Measurements from ENCODE around the gene HSPA1A. TPM values are rescaled to one million over a fixed set of nuclear protein-coding genes. Genes with fewer than 3 reads are reported as not detected.
A peak's percentile ranks its signal among the peaks of the same experiment; 100 is the strongest.

Gene HSPA1A
- total RNA-seq, 2 experiments from 2014 or later, result 8.1 to 9.8 TPM

DNA sequence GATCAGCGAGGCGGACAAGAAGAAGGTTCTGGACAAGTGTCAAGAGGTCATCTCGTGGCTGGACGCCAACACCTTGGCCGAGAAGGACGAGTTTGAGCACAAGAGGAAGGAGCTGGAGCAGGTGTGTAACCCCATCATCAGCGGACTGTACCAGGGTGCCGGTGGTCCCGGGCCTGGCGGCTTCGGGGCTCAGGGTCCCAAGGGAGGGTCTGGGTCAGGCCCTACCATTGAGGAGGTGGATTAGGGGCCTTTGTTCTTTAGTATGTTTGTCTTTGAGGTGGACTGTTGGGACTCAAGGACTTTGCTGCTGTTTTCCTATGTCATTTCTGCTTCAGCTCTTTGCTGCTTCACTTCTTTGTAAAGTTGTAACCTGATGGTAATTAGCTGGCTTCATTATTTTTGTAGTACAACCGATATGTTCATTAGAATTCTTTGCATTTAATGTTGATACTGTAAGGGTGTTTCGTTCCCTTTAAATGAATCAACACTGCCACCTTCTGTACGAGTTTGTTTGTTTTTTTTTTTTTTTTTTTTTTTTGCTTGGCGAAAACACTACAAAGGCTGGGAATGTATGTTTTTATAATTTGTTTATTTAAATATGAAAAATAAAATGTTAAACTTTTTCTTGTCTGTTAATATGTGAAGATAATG lies 14.4 kb downstream of the HSPA1A start:
- no peaks in the 10 kb centered on the region for H3K9me3 ChIP-seq (ENCODE audit: control insufficient read depth in 1 of 2, insufficient read depth in 1 of 2, low read length in 2 of 2)
- Mint-ChIP-seq H3K27me3 (no peaks in the 10 kb centered on the region), H3K36me3 (ENCODE audit: low read depth) (peaks cover 16% of the 10 kb centered on the region), H3K4me1 (ENCODE audit: low read depth) (peaks cover 42% of the 10 kb centered on the region), H3K4me3 (peak overlapping the region; percentile 91), H3K9me3 (no peaks in the 10 kb centered on the region), H3K27ac (peak overlapping the region; percentile 81)
- H3K4me1 ChIP-seq (ENCODE audit: insufficient read depth, low read length), result peaks cover 46% of the 10 kb centered on the region
- H3K36me3 ChIP-seq (ENCODE audit: insufficient read depth, low read length), result peaks cover 2% of the 10 kb centered on the region
- ChIA-PET POLR2A (interaction anchor here (1.0 to 2.3 kb wide), 16 partner anchors 12 to 288 kb away, joined by 3 to 16 read pairs (median 6); partner anchors contain the start of genes ABHD16A, BAG6, CSNK2B and DDAH2), CTCF (interaction anchor here (0.7 to 2.6 kb wide), 25 partner anchors 10 to 335 kb away, joined by 3 to 16 read pairs (median 5); partner anchors contain the start of genes ABHD16A, APOM, CLIC1 and DDAH2)
- intact Hi-C loops (cut with DNase I, micrococcal nuclease), result loop anchor here (1.0 to 10.0 kb wide), 6 partner anchors 32 to 283 kb away; partner anchors contain the start of genes ATP6V1G2 (in 2 of the 2), DDAH2 (in 2 of the 2), NFKBIL1 (in 2 of the 2) and BAG6 (in 1 of the 2)
- peak overlapping the region in 1 of 2 donors; percentile 35 for H3K27ac ChIP-seq (ENCODE audit: low read depth in 1 of 2, low read length in 2 of 2)
- H3K4me3 ChIP-seq (ENCODE audit: low read length), result peak overlapping the region; percentile 58
- H3K27me3 ChIP-seq (ENCODE audit: control insufficient read depth in 1 of 2, insufficient read depth in 2 of 2, low read length in 2 of 2), result no peaks in the 10 kb centered on the region
- DNase-seq (peak in 3 of 14 experiments; percentile 68 to 78 (median 76)), ATAC-seq (ENCODE audit: poor library complexity) (peak; percentile 19)
- TF ChIP-seq, protein P1, sequence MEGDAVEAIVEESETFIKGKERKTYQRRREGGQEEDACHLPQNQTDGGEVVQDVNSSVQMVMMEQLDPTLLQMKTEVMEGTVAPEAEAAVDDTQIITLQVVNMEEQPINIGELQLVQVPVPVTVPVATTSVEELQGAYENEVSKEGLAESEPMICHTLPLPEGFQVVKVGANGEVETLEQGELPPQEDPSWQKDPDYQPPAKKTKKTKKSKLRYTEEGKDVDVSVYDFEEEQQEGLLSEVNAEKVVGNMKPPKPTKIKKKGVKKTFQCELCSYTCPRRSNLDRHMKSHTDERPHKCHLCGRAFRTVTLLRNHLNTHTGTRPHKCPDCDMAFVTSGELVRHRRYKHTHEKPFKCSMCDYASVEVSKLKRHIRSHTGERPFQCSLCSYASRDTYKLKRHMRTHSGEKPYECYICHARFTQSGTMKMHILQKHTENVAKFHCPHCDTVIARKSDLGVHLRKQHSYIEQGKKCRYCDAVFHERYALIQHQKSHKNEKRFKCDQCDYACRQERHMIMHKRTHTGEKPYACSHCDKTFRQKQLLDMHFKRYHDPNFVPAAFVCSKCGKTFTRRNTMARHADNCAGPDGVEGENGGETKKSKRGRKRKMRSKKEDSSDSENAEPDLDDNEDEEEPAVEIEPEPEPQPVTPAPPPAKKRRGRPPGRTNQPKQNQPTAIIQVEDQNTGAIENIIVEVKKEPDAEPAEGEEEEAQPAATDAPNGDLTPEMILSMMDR (IDR thresholded peaks at IDR 0.05), result peak; percentile 71

DNA sequence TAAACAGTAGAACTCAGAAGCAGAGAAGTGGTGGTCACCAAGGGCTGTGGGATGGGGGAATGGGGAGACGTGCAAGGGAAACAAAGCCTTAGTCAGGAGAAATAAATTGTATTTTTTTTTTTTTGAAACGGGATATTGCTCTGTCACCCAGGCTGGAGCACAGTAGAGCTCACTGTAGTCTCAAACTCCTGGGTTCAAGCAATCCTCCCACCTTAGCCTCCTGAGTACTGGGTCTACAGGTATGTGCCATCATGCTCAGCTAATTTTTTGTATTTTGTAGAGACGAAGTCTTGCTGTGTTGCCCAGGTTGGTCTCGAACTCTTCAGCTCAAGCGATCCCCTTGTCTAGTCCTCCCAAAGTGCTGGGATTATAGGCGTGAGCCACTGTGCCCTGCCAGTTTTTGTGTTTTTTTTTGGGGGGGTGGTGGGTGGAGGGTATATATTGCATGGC lies 15.6 kb downstream of the HSPA1A start:
- Mint-ChIP-seq H3K27ac (peak overlapping the region; percentile 81), H3K36me3 (ENCODE audit: low read depth) (peaks cover 26% of the 10 kb centered on the region), H3K9me3 (no peaks in the 10 kb centered on the region), H3K27me3 (no peaks in the 10 kb centered on the region), H3K4me1 (ENCODE audit: low read depth) (peaks cover 41% of the 10 kb centered on the region), H3K4me3 (peak overlapping the region; percentile 91)
- ATAC-seq (ENCODE audit: poor library complexity) (no peak), DNase-seq (no peak)
- Histone ChIP-seq H3K9me3 (ENCODE audit: control insufficient read depth in 1 of 2, insufficient read depth in 1 of 2, low read length in 2 of 2) (no peaks in the 10 kb centered on the region), H3K36me3 (ENCODE audit: insufficient read depth, low read length) (peaks cover 2% of the 10 kb centered on the region), H3K27ac (ENCODE audit: low read depth in 1 of 2, low read length in 2 of 2) (peak overlapping the region; percentile 35 to 46), H3K27me3 (ENCODE audit: control insufficient read depth in 1 of 2, insufficient read depth in 2 of 2, low read length in 2 of 2) (no peaks in the 10 kb centered on the region), H3K4me3 (ENCODE audit: low read length) (peak overlapping the region; percentile 58), H3K4me1 (ENCODE audit: insufficient read depth, low read length) (peaks cover 50% of the 10 kb centered on the region)
- TF ChIP-seq, protein P1 (IDR thresholded peaks at IDR 0.05), result no peak
- ChIA-PET POLR2A (interaction anchor here (0.6 to 2.3 kb wide), 13 partner anchors 32 to 279 kb away, joined by 3 to 16 read pairs (median 6); partner anchors contain the start of genes ABHD16A, BAG6, DDAH2 and NEU1), CTCF (interaction anchor here (0.8 to 2.6 kb wide), 15 partner anchors 13 to 336 kb away, joined by 3 to 16 read pairs (median 5); partner anchors contain the start of genes ABHD16A, DDAH2, HSPA1A and HSPA1L)
- intact Hi-C loops (cut with DNase I, micrococcal nuclease), result loop anchor here (1.0 to 10.0 kb wide), 6 partner anchors 34 to 284 kb away; partner anchors contain the start of genes ATP6V1G2 (in 2 of the 2), DDAH2 (in 2 of the 2), NFKBIL1 (in 2 of the 2) and BAG6 (in 1 of the 2)

DNA sequence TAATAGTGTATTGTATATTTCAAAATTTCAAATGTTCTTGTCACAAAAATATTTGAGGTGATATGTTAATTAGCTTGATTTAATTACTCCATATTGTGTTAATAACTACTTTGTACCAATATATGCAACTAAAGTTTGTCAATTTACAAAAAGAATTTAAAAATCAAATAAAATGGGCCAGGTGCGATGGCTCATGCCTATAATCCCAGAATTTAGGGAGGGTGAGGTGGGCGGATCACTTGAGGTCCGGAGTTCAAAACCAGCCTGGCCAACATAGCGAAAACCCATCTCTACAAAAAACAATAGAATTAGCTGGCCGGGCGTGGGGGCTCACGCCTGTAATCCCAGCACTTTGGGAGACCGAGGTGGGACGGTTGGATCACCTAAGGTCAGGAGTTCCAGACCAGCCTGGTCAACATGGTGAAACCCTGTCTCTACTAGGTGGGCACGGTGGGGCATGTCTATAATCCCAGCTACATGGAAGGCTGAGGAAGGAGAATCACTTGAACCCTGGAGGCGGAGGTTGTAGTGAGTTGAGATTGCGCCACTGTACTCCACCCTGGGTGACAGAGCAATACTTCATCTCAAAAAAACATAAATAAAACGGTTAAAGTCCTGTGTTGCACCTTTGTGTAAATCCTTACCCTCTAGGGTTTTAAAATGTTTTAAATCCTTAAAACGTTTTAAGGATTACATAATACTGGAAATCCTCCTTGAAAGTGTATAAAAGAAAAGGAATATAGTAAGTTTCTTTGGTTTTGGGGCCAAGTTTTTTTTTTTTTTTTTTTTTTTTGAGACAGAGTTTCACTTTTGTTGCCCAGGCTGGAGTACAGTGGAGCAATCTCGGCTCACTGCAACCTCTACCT lies 16.2 kb downstream of the HSPA1A start:
- TF ChIP-seq, protein P1 (IDR thresholded peaks at IDR 0.05), result no peak
- no peak for DNase-seq
- Histone ChIP-seq H3K36me3 (ENCODE audit: insufficient read depth, low read length) (peaks cover 2% of the 10 kb centered on the region), H3K27me3 (ENCODE audit: control insufficient read depth in 1 of 2, insufficient read depth in 2 of 2, low read length in 2 of 2) (no peaks in the 10 kb centered on the region), H3K4me1 (ENCODE audit: insufficient read depth, low read length) (peaks cover 50% of the 10 kb centered on the region), H3K27ac (ENCODE audit: low read depth in 1 of 2, low read length in 2 of 2) (no peak overlapping the region), H3K4me3 (ENCODE audit: low read length) (no peak overlapping the region), H3K9me3 (ENCODE audit: control insufficient read depth in 1 of 2, insufficient read depth in 1 of 2, low read length in 2 of 2) (no peaks in the 10 kb centered on the region)
- ChIA-PET CTCF (interaction anchor here (1.1 to 2.6 kb wide), 8 partner anchors 32 to 280 kb away, joined by 4 to 11 read pairs (median 6); partner anchors contain the start of genes NEU1 and VARS1), POLR2A (interaction anchor here (0.6 to 3.7 kb wide), 9 partner anchors 9 to 178 kb away, joined by 3 to 17 read pairs (median 4); partner anchors contain the start of genes BAG6, DDAH2, NEU1 and VARS1)
- Mint-ChIP-seq H3K27me3 (no peaks in the 10 kb centered on the region), H3K36me3 (ENCODE audit: low read depth) (peaks cover 32% of the 10 kb centered on the region), H3K27ac (peak overlapping the region; percentile 81), H3K9me3 (no peaks in the 10 kb centered on the region), H3K4me3 (peak overlapping the region; percentile 91), H3K4me1 (ENCODE audit: low read depth) (peaks cover 46% of the 10 kb centered on the region)
- intact Hi-C loops (cut with DNase I, micrococcal nuclease), result loop anchor here (2.0 to 10.0 kb wide), 5 partner anchors 34 to 285 kb away; partner anchors contain the start of genes ATP6V1G2 (in 2 of the 2), NFKBIL1 (in 2 of the 2), BAG6 (in 1 of the 2) and LST1 (in 1 of the 2)
- ATAC-seq (ENCODE audit: poor library complexity), result no peak
